ENCODE results near the gene DTX3L.

DTX3L gene

GRCh38 chr3:122608916-122609315 lies 44.8 kb downstream of the DTX3L start:
- DNase-seq, result no peak

GRCh38 chr3:122609798-122610559 lies 45.8 kb downstream of the DTX3L start:
- DNase-seq, result no peak

GRCh38 chr3:122612696-122613095 lies 48.6 kb downstream of the DTX3L start:
- DNase-seq, result no peak

GRCh38 chr3:122615303-122615702 lies 51.2 kb downstream of the DTX3L start:
- no peak for DNase-seq

GRCh38 chr3:122618614-122619013 lies 54.5 kb downstream of the DTX3L start:
- no peak for DNase-seq

GRCh38 chr3:122619040-122619439 lies 54.9 kb downstream of the DTX3L start:
- DNase-seq, result no peak

GRCh38 chr3:122620399-122620798 lies 56.3 kb downstream of the DTX3L start:
- no peak for DNase-seq

GRCh38 chr3:122621112-122621511 lies 57.0 kb downstream of the DTX3L start:
- DNase-seq, result no peak

GRCh38 chr3:122623031-122623829 lies 59.1 kb downstream of the DTX3L start:
- DNase-seq, result no peak

Data from NK-92 treated with Interleukin-12 subunit alpha and Interleukin-12 subunit beta, amount 100 ng/mL, for 24 hours (cell line).